Measurements from ENCODE around the gene CFAP20.
A peak's percentile ranks its signal among the peaks of the same experiment; 100 is the strongest.

CFAP20 gene

GRCh38 chr16:58129097-58129936, at the start of gene CFAP20:
TSS of gene CFAP20 (minus strand) at chr16:58129381. CDS start at chr16:58129115, 266 bp downstream.
- Mint-ChIP-seq H3K4me1 (ENCODE audit: low read depth) (peaks cover 40% of the 10 kb centered on the region), H3K4me3 (peak within 1 kb of the TSS; percentile 87), H3K9me3 (no peaks in the 10 kb centered on the region), H3K27ac (peak within 1 kb of the TSS; percentile 92), H3K27me3 (no peaks in the 10 kb centered on the region), H3K36me3 (ENCODE audit: low read depth) (peaks cover 23% of the 10 kb centered on the region)
- peak; percentile 96 for DNase-seq

- no peaks in the 10 kb centered on the region for H3K27me3 Mint-ChIP-seq
- H3K4me3 Mint-ChIP-seq: peak overlapping the region; percentile 5
- no peaks in the 10 kb centered on the region for H3K9me3 Mint-ChIP-seq
- H3K27ac Mint-ChIP-seq: peak overlapping the region; percentile 88
- H3K36me3 Mint-ChIP-seq (ENCODE audit: low read depth): peaks cover 97% of the 10 kb centered on the region
- H3K4me1 Mint-ChIP-seq (ENCODE audit: low read depth): peaks cover 66% of the 10 kb centered on the region
- DNase-seq: no peak
Measured at GRCh38 chr16:58177353-58177710, 48.2 kb upstream of the CFAP20 start.

- no peak overlapping the region for H3K4me3 Mint-ChIP-seq
- peaks cover 98% of the 10 kb centered on the region for H3K36me3 Mint-ChIP-seq (ENCODE audit: low read depth)
- H3K27me3 Mint-ChIP-seq: no peaks in the 10 kb centered on the region
- H3K9me3 Mint-ChIP-seq: no peaks in the 10 kb centered on the region
- peak overlapping the region; percentile 88 for H3K27ac Mint-ChIP-seq
- peaks cover 63% of the 10 kb centered on the region for H3K4me1 Mint-ChIP-seq (ENCODE audit: low read depth)
- no peak for DNase-seq
Measured at GRCh38 chr16:58176608-58177352, 47.6 kb upstream of the CFAP20 start.

GRCh38 chr16:58170223-58170622, 41.0 kb upstream of the CFAP20 start:
- Mint-ChIP-seq H3K36me3 (ENCODE audit: low read depth) (peaks cover 94% of the 10 kb centered on the region), H3K9me3 (no peaks in the 10 kb centered on the region), H3K27me3 (no peaks in the 10 kb centered on the region), H3K4me1 (ENCODE audit: low read depth) (peaks cover 18% of the 10 kb centered on the region), H3K27ac (peak overlapping the region; percentile 35), H3K4me3 (no peak overlapping the region)
- no peak for DNase-seq

- Mint-ChIP-seq H3K4me1 (ENCODE audit: low read depth) (peaks cover 3% of the 10 kb centered on the region), H3K36me3 (ENCODE audit: low read depth) (peaks cover 80% of the 10 kb centered on the region), H3K4me3 (no peak overlapping the region), H3K27me3 (no peaks in the 10 kb centered on the region), H3K9me3 (no peaks in the 10 kb centered on the region), H3K27ac (peak overlapping the region; percentile 61)
- DNase-seq: no peak
Measured at GRCh38 chr16:58160855-58161254, 31.7 kb upstream of the CFAP20 start.

GRCh38 chr16:58158725-58159124, 29.5 kb upstream of the CFAP20 start:
- H3K4me3 Mint-ChIP-seq: no peak overlapping the region
- H3K4me1 Mint-ChIP-seq (ENCODE audit: low read depth): peaks cover 5% of the 10 kb centered on the region
- H3K27me3 Mint-ChIP-seq: no peaks in the 10 kb centered on the region
- peaks cover 59% of the 10 kb centered on the region for H3K36me3 Mint-ChIP-seq (ENCODE audit: low read depth)
- no peak overlapping the region for H3K27ac Mint-ChIP-seq
- no peak for DNase-seq
- no peaks in the 10 kb centered on the region for H3K9me3 Mint-ChIP-seq

- no peaks in the 10 kb centered on the region for H3K27me3 Mint-ChIP-seq
- H3K9me3 Mint-ChIP-seq: no peaks in the 10 kb centered on the region
- no peak overlapping the region for H3K4me3 Mint-ChIP-seq
- H3K27ac Mint-ChIP-seq: no peak overlapping the region
- H3K4me1 Mint-ChIP-seq (ENCODE audit: low read depth): peaks cover 5% of the 10 kb centered on the region
- no peak for DNase-seq
- H3K36me3 Mint-ChIP-seq (ENCODE audit: low read depth): peaks cover 52% of the 10 kb centered on the region
Measured at GRCh38 chr16:58157951-58158540, 28.9 kb upstream of the CFAP20 start.

GRCh38 chr16:58157239-58157638, 28.1 kb upstream of the CFAP20 start:
- no peak for DNase-seq
- Mint-ChIP-seq H3K4me1 (ENCODE audit: low read depth) (peaks cover 5% of the 10 kb centered on the region), H3K36me3 (ENCODE audit: low read depth) (peaks cover 45% of the 10 kb centered on the region), H3K27ac (no peak overlapping the region), H3K27me3 (no peaks in the 10 kb centered on the region), H3K4me3 (no peak overlapping the region), H3K9me3 (no peaks in the 10 kb centered on the region)

- Mint-ChIP-seq H3K27ac (peak overlapping the region; percentile 7), H3K4me1 (ENCODE audit: low read depth) (peaks cover 5% of the 10 kb centered on the region), H3K4me3 (no peak overlapping the region), H3K27me3 (no peaks in the 10 kb centered on the region), H3K9me3 (no peaks in the 10 kb centered on the region), H3K36me3 (ENCODE audit: low read depth) (peaks cover 31% of the 10 kb centered on the region)
- DNase-seq: no peak
Measured at GRCh38 chr16:58155839-58156238, 26.7 kb upstream of the CFAP20 start.

- Mint-ChIP-seq H3K9me3 (no peaks in the 10 kb centered on the region), H3K4me1 (ENCODE audit: low read depth) (peaks cover 5% of the 10 kb centered on the region), H3K4me3 (no peak overlapping the region), H3K36me3 (ENCODE audit: low read depth) (peaks cover 16% of the 10 kb centered on the region), H3K27me3 (no peaks in the 10 kb centered on the region), H3K27ac (no peak overlapping the region)
- no peak for DNase-seq
Measured at GRCh38 chr16:58154345-58154744, 25.2 kb upstream of the CFAP20 start.

- no peak for DNase-seq
- Mint-ChIP-seq H3K9me3 (no peaks in the 10 kb centered on the region), H3K27me3 (no peaks in the 10 kb centered on the region), H3K4me3 (no peak overlapping the region), H3K4me1 (ENCODE audit: low read depth) (peaks cover 5% of the 10 kb centered on the region), H3K27ac (no peak overlapping the region), H3K36me3 (ENCODE audit: low read depth) (no peaks in the 10 kb centered on the region)
Measured at GRCh38 chr16:58152246-58152868, 23.2 kb upstream of the CFAP20 start.

GRCh38 chr16:58148526-58148925, 19.3 kb upstream of the CFAP20 start:
- Mint-ChIP-seq H3K36me3 (ENCODE audit: low read depth) (peaks cover 2% of the 10 kb centered on the region), H3K4me3 (no peak overlapping the region), H3K9me3 (no peaks in the 10 kb centered on the region), H3K4me1 (ENCODE audit: low read depth) (no peaks in the 10 kb centered on the region), H3K27ac (peak overlapping the region; percentile 15), H3K27me3 (no peaks in the 10 kb centered on the region)
- no peak for DNase-seq

GRCh38 chr16:58148099-58148498, 18.9 kb upstream of the CFAP20 start:
- Mint-ChIP-seq H3K4me1 (ENCODE audit: low read depth) (no peaks in the 10 kb centered on the region), H3K4me3 (no peak overlapping the region), H3K27me3 (no peaks in the 10 kb centered on the region), H3K9me3 (no peaks in the 10 kb centered on the region), H3K27ac (no peak overlapping the region), H3K36me3 (ENCODE audit: low read depth) (peaks cover 4% of the 10 kb centered on the region)
- no peak for DNase-seq

GRCh38 chr16:58138852-58139251, 9.7 kb upstream of the CFAP20 start:
- no peak overlapping the region for H3K27ac Mint-ChIP-seq
- no peaks in the 10 kb centered on the region for H3K4me1 Mint-ChIP-seq (ENCODE audit: low read depth)
- H3K27me3 Mint-ChIP-seq: no peaks in the 10 kb centered on the region
- peaks cover 31% of the 10 kb centered on the region for H3K36me3 Mint-ChIP-seq (ENCODE audit: low read depth)
- no peak overlapping the region for H3K4me3 Mint-ChIP-seq
- no peak for DNase-seq
- H3K9me3 Mint-ChIP-seq: peaks cover 3% of the 10 kb centered on the region

Measured in activated T-cell treated with anti-CD3 and anti-CD28 coated beads, Interleukin-2, amount 50 U/mL, for 24 hours (primary cell).